HG03432 (cell line): ENCODE data around the gene MYL1.
A peak's percentile ranks its signal among the peaks of the same experiment; 100 is the strongest.

Source experiments
- ATAC-seq: cut with Tn5 transposase; IDR thresholded peaks from one replicate; pipeline ENCODE4 v1.9.1; 2021; ENCODE audit warnings: mild to moderate bottlenecking, moderate library complexity; ENCODE audit not compliant: unreplicated experiment

The MYL1 gene

GRCh38 chr2:210268281-210268680 is 46.7 kb downstream of the MYL1 start:
- ATAC-seq: no peak

- peak; percentile 55 for ATAC-seq
Observed at GRCh38 chr2:210267698-210268097, 47.3 kb downstream of the MYL1 start.

- ATAC-seq: no peak
Observed at GRCh38 chr2:210264282-210264681, 50.7 kb downstream of the MYL1 start.

- ATAC-seq: no peak
Observed at GRCh38 chr2:210263841-210264240, 51.1 kb downstream of the MYL1 start.

- no peak for ATAC-seq
Observed at GRCh38 chr2:210262036-210262435, 52.9 kb downstream of the MYL1 start.

GRCh38 chr2:210259687-210260086 is 55.3 kb downstream of the MYL1 start:
- ATAC-seq: no peak

GRCh38 chr2:210252699-210253606 is 62.0 kb downstream of the MYL1 start:
- ATAC-seq: no peak

- ATAC-seq: no peak
Observed at GRCh38 chr2:210250622-210251021, 64.4 kb downstream of the MYL1 start.
